Sigmoid colon (tissue), 7 donors: ENCODE measurements around the gene SLC9A1. TPM values are rescaled to one million over a fixed set of nuclear protein-coding genes. Genes with fewer than 3 reads are reported as not detected.

Experiments used
- DNase-seq: peaks from one replicate; pipeline ENCODE4 v3.0.0-alpha.2; 2019
- H3K27ac ChIP-seq, 4 donors: fragments of 200-600 bp; sonication (generic); one replicate each; pipeline ENCODE4 v1.5.1; 2016 to 2019; ENCODE audit warnings: mild to moderate bottlenecking in 1 of 4
- H3K27me3 ChIP-seq, 3 donors: fragments of 200-600 bp; sonication (generic); one replicate each; pipeline ENCODE4 v1.5.1; 2019; ENCODE audit warnings: mild to moderate bottlenecking in 1 of 3
- H3K36me3 ChIP-seq, 4 donors: fragments of 200-600 bp; sonication (generic); one replicate each; pipeline ENCODE4 v1.5.1; 2016 to 2019
- H3K4me1 ChIP-seq, 4 donors: fragments of 200-600 bp; sonication (generic); one replicate each; pipeline ENCODE4 v1.5.1; 2017 to 2019
- H3K4me3 ChIP-seq, 4 donors: fragments of 200-600 bp; sonication (generic); one replicate each; pipeline ENCODE4 v1.5.1; 2017 to 2019; ENCODE audit warnings: mild to moderate bottlenecking in 2 of 4, moderate library complexity in 1 of 4
- H3K9me3 ChIP-seq, 4 donors: fragments of 200-600 bp in 3 of 4; sonication (generic) in 3 of 4; one replicate each; pipeline versions ENCODE4 v1.5.1 to v1.6.1; 2013 to 2019
- CTCF ChIP-seq, 4 experiments: fragments of 450-650 bp in 3 of 4; fragments of 200-600 bp in 1 of 4; IDR thresholded peaks; one replicate each; pipeline ENCODE4 v1.5.1; 2016 to 2019; ENCODE audit warnings: antibody characterized with exemption in 4 of 4, mild to moderate bottlenecking in 3 of 4, moderate library complexity in 2 of 4
- EP300 ChIP-seq, 4 donors: sonication (generic); formaldehyde crosslinking; IDR thresholded peaks; one replicate each; pipeline ENCODE4 v1.6.1; 2017; ENCODE audit warnings: antibody characterized with exemption in 4 of 4
- POLR2A ChIP-seq, 2 donors: fragments of 450-650 bp; IDR thresholded peaks; one replicate each; pipeline ENCODE4 v1.6.1; 2016; ENCODE audit warnings: antibody characterized with exemption in 2 of 2, mild to moderate bottlenecking in 2 of 2, moderate library complexity in 2 of 2
- POLR2AphosphoS5 ChIP-seq, 4 donors: sonication (generic); formaldehyde crosslinking; IDR thresholded peaks; one replicate each; pipeline ENCODE4 v1.6.1; 2017; ENCODE audit warnings: antibody characterized with exemption in 4 of 4
- WGBS, 2 donors: extraction: QIAGEN DNeasy Blood & Tissue Kit; methylation state at CpG; one replicate each; pipeline ENCODE4 v1.1.7; 2013; 5-methylcytosine and 5-hydroxymethylcytosine counted together
- intact Hi-C: fragments of 100-400 bp; cut with DNase I; formaldehyde crosslinking; loops from one replicate; pipeline ENCODE4 v1.15.1; 2023
- polyA plus RNA-seq, 3 donors: library from polyadenylated mRNA; stranded (reverse); fragments of 200-250 nt; gene quantifications; one replicate each; pipeline ENCODE4 v1.2.3, GENCODE V29; 2013
- total RNA-seq, 4 donors: library from RNA; depleted of rRNA; stranded (reverse); fragments of >200 nt; gene quantifications; one replicate each; pipeline ENCODE4 v1.1.0, GENCODE V29; 2016
- donor health status: healthy with polysubstance abuse.
- donor health status: Bipolar disorder and iron deficiency.
- donor health status: healthy.

Gene SLC9A1
- total and polyA plus RNA-seq, 7 donors: 6.0 to 64.4 (median 12.8) TPM

- H3K4me3 ChIP-seq: no peak overlapping the region
- intact Hi-C loops: no loop called here
- no peaks in the 10 kb centered on the region for H3K36me3 ChIP-seq
- H3K4me1 ChIP-seq: peaks cover 0 to 20% (median 0%) of the 10 kb centered on the region in 4 donors
- DNase-seq: no peak
- H3K9me3 ChIP-seq: no peaks in the 10 kb centered on the region
- H3K27ac ChIP-seq: no peak overlapping the region
- H3K27me3 ChIP-seq: no peaks in the 10 kb centered on the region
- TF ChIP-seq POLR2AphosphoS5 (IDR thresholded peaks at IDR 0.05) (no peak), EP300 (IDR thresholded peaks at IDR 0.05) (no peak), POLR2A (IDR thresholded peaks at IDR 0.05) (no peak), CTCF (IDR thresholded peaks at IDR 0.05) (no peak)
- 69 to 76% methylated on average over 12 of the region's 12 CpGs for WGBS, 2 donors
These were observed 95.8 kb downstream of the SLC9A1 start for GRCh38 chr1:27058966-27059669.

- intact Hi-C loops: no loop called here
- no peak for DNase-seq
- no peak for TF ChIP-seq POLR2AphosphoS5 (IDR thresholded peaks at IDR 0.05)
- no peak for TF ChIP-seq EP300 (IDR thresholded peaks at IDR 0.05)
- TF ChIP-seq POLR2A (IDR thresholded peaks at IDR 0.05): no peak
- TF ChIP-seq CTCF (IDR thresholded peaks at IDR 0.05): no peak
- H3K4me1 ChIP-seq: peaks cover 0 to 20% (median 0%) of the 10 kb centered on the region in 4 donors
- H3K9me3 ChIP-seq: no peaks in the 10 kb centered on the region
- 12 to 46% methylated on average over 13 of the region's 13 CpGs for WGBS, 2 donors
- H3K36me3 ChIP-seq: no peaks in the 10 kb centered on the region
- H3K4me3 ChIP-seq: no peak overlapping the region
- no peaks in the 10 kb centered on the region for H3K27me3 ChIP-seq
- H3K27ac ChIP-seq: peak overlapping the region; percentile 23 to 56 (median 43)
These were observed 96.9 kb downstream of the SLC9A1 start for GRCh38 chr1:27057801-27058625.

GRCh38 chr1:27057389-27057788 is 97.5 kb downstream of the SLC9A1 start:
- no peak overlapping the region for H3K4me3 ChIP-seq
- DNase-seq: no peak
- no peaks in the 10 kb centered on the region for H3K36me3 ChIP-seq
- intact Hi-C loops: no loop called here
- TF ChIP-seq POLR2AphosphoS5 (IDR thresholded peaks at IDR 0.05) (no peak), POLR2A (IDR thresholded peaks at IDR 0.05) (no peak), EP300 (IDR thresholded peaks at IDR 0.05) (no peak), CTCF (IDR thresholded peaks at IDR 0.05) (no peak)
- H3K27me3 ChIP-seq: no peaks in the 10 kb centered on the region
- 41 to 58% methylated on average over 3 of the region's 3 CpGs for WGBS, 2 donors
- peak overlapping the region; percentile 23 to 56 (median 43) for H3K27ac ChIP-seq
- H3K4me1 ChIP-seq: peaks cover 0 to 20% (median 0%) of the 10 kb centered on the region in 4 donors
- no peaks in the 10 kb centered on the region for H3K9me3 ChIP-seq

- no peak overlapping the region for H3K27ac ChIP-seq
- peaks cover 0 to 20% (median 0%) of the 10 kb centered on the region in 4 donors for H3K4me1 ChIP-seq
- WGBS, 2 donors: 79 to 84% methylated on average over 6 of the region's 6 CpGs
- H3K9me3 ChIP-seq: no peaks in the 10 kb centered on the region
- intact Hi-C loops: no loop called here
- H3K27me3 ChIP-seq: no peaks in the 10 kb centered on the region
- no peak for DNase-seq
- H3K36me3 ChIP-seq: no peaks in the 10 kb centered on the region
- H3K4me3 ChIP-seq: no peak overlapping the region
- no peak for TF ChIP-seq EP300 (IDR thresholded peaks at IDR 0.05)
- TF ChIP-seq POLR2AphosphoS5 (IDR thresholded peaks at IDR 0.05): no peak
These were observed 100.8 kb downstream of the SLC9A1 start for GRCh38 chr1:27053977-27054753.
